Measurements from ENCODE around the gene TMEM134.
A peak's percentile ranks its signal among the peaks of the same experiment; 100 is the strongest.
"Not testable (repeated sequence)": the region's sequence is repeated elsewhere in the genome, so short reads cannot be mapped to it uniquely, and the experiment has no call there.

Gene TMEM134

DNA sequence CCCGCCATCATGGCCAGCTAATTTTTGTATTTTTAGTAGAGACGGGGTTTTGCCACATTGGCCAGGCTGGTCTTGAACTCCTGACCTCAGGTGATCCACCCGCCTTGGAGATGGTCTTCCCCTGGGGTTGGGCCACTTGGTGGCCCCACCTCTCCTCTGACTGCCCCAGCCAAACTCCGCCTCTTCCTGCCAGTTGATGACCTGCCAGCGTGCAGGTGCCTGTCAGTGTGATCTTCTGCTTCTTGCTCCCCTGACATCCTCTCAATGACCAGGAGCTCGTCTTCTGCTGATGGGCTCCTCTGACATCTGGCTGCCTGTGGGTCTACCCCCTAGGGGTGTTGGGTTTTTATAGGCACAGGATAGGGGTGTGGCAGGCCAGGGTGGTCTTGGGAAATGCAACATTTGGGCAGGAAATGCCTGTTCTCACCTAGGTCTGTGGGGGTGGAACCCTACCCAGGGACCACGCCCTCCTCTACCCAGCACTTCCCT is 16.9 kb upstream of the TMEM134 start:
- DNase-seq (ENCODE audit: low read depth in 2 of 2) = not testable (repeated sequence)

DNA sequence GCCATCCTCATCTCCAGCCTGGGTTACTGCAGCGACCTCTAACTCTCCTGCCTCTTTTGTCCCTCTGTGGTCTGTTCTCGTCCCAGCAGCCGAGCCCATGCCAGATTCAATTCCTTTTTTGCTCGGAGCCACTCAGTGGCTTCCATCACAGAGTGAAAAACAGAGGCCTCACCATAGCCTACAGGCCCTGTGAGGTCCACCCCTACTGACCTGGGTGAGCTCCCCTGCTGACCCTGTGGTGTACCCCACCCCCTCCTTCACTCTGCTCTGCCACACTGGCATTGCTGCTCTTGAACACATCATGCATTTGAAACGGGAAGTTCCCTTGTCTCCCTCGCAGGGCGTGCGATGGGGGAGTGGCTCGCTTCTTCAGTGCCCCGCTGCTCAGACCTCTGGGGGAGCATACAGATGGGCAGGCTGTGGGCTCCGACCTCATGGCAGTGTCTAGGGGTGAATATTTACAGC is 15.8 kb upstream of the TMEM134 start:
- no peak for DNase-seq (ENCODE audit: low read depth in 2 of 2)

DNA sequence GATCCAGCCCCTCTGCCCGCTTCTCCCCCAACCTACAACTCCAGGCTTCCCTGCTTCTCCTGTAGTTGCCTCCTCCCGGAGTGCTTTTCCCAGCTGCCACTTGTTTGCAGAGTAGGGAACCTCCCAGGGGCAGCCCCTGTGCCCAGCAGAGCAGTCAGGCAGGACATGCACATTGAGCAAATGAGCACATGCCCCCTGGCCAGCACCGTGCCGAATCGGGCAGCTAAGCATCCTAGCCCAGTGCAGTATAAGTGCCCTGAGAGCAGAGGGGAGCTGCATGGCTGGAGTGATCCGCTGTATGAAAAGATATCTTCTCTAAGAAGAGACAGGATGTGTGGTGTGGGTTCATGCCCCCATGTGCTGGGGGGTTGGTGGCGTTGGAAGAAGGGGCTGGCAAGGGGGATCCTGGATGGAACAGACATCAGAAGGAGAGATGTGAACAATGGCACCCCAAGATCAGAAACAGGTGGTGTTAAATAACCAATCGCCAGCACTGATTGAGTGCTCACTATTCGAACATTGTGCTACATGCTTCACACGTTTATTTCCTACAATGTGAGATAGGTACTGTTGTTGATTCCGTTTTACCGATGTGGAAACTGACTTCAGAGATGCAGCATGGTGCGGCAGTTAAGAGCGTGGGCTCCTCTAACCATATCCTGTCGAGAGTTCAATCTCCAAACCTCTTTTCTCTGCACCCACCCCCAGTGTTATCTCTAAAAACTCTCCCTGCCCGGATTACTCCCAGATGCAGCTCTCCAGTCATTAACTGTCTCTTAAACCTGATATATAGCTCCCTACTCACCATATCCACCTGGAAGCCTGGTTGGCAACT is 15.0 kb upstream of the TMEM134 start:
- no peak for DNase-seq (ENCODE audit: low read depth in 2 of 2)

DNA sequence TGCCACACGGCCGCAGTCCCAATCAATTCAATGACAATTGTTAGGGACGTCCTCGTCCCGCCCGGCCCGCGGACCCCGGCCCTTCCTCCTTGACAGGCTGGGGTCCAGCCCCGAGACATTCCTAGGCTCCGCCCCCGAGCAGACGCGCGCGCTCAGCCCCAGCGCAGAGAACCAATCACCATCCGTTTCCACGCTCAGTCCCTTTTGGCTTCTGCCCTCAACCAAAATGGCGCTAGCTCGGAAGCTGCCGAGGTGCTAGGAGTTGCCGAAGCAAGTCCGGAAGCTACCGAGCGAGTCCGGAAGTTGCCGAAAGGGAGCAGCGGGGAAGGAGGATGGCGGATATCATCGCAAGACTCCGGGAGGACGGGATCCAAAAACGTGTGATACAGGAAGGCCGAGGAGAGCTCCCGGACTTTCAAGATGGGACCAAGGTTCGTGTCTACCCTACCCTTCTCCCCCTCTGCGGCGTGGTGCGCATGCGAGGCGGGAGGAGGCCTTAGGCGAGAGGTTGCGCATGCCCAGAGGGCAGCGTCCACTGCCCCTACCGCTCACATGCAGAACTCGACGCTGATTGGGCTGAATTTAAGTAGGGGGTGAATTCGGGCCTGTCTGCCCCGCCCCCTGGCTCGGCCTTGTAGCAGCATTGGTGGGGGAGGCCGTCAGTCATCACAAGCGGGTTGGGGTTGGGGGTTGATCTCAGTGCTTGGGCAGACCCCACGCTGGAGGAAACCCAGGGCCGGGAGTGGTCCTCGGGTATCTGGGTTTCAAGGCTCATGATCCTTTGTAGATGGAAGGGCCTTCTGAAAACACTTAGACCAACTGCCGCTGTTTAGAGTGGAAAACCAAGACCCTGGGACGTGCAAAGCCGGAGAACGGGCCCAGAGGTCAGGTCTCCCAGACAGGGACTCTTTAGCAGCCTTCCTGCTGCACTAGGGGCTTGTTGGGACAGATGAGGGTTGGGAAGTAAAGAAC is 14.1 kb upstream of the TMEM134 start, which contains the start of gene AIP:
AIP (plus strand) TSS at position 200 of the 972 bp plus-strand sequence; CDS start at position 333, 133 bp downstream.
- DNase-seq (ENCODE audit: low read depth in 2 of 2) = peak; percentile 86 to 92

DNA sequence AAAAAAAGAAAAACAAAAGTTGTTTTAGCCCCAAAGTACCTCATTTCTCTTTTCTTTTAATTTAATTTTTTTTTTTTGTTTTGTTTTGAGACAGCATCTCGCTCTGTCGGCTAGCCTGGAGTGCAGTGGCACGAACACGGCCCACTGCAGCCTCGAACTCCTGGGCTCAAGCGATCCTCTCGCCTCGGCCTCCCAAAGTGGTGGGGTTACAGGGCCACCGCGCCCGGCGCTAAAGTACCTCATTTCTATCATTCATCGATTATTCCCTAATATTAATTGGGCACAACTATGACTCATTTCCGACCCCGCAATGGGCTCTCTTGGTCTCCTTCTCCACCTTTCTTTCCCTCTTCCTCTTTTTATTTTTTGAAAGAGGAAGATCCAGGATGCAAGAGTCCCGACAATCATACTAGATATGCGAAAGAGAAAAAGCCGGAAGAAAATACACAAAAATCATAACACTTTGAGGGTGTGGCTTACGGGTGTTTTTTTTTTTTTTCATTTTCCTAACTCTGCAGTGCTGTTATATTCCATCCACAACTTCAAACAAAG is 13.3 kb upstream of the TMEM134 start:
- no peak for DNase-seq (ENCODE audit: low read depth in 2 of 2)

DNA sequence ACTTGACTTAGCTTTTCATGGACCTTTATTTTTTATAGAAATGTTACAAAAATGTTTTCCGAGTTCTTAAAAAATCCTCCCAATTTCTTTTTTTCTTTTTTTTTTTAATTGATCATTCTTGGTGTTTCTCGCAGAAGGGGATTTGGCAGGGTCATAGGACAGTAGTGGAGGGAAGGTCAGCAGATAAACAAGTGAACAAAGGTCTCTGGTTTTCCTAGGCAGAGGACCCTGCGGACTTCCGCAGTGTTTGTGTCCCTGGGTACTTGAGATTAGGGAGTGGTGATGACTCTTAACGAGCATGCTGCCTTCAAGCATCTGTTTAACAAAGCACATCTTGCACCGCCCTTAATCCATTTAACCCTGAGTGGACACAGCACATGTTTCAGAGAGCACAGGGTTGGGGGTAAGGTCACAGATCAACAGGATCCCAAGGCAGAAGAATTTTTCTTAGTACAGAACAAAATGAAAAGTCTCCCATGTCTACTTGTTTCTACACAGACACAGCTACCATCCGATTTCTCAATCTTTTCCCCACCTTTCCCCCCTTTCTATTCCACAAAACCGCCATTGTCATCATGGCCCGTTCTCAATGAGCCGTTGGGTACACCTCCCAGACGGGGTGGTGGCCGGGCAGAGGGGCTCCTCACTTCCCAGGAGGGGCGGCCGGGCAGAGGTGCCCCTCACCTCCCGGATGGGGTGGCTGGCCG is 8.4 kb upstream of the TMEM134 start:
- not testable (repeated sequence) for DNase-seq (ENCODE audit: low read depth in 2 of 2)

DNA sequence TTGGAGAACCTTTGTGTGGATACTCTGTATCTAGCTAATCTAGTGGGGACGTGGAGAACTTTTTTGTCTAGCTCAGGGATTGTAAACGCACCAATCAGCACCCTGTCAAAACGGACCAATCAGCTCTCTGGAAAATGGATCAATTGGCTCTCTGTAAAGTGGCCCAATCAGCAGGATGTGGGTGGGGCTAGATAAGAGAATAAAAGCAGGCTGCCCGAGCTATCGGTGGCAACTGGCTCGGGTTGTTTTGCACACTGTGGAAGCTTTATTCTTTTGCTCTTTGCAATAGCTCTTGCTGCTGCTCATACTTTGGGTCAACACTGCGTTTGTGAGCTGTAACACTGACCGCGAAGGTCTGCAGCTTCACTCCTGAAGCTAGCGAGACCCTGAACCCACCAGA is 7.6 kb upstream of the TMEM134 start:
- DNase-seq (ENCODE audit: low read depth in 2 of 2) = not testable (repeated sequence)

DNA sequence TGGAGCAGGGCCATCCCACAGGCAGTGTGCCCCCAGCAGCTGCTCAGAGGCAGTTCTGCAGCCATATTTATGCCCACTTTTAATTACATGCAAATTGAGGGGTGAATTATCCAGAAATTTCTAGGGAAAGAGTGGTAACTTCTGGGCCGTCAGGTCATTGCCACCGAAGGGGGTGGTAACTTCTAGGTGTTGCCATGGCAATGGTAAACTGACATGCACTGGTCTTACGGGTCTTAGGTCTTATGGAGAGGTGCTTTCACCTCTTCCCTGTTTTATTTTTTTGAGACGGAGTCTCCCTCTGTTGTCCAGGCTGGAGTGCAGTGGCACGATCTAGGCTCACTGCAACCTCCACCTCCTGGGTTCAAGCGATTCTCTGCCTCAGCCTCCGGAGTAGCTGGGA is 3.8 kb upstream of the TMEM134 start:
- no peak for DNase-seq (ENCODE audit: low read depth in 2 of 2)

DNA sequence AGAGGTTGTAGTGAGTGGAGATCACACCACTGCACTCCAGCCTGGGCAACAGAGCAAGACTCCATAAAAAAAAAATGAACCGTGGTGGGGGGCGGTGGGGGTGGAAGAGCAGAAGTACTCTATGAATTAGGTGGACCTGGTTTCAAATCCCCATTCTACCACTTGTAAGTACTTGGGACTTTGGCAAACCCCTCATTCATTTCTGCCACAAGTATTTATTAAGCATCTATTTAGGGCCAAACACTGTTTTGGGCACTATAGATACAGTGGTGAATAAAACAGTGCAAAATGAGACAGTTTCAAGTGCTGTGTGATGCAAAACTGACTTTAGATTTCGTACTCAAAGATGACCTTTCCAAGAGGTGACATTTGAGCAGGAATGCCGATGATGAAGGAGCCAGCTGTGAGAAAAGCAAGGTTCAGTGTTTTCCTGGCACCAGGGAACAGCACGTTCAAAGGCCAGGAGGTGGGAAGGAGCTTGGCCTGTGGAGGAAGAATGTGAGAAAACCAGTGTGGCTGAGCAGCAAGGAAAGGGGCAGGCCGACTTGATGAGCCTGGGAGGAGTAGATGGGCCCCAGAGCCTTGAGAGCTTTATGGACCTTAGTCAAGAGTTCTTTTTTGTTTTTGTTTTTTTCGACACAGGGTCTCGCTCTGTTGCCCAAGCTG is 1.4 kb upstream of the TMEM134 start:
- DNase-seq (ENCODE audit: low read depth in 2 of 2) = no peak

DNA sequence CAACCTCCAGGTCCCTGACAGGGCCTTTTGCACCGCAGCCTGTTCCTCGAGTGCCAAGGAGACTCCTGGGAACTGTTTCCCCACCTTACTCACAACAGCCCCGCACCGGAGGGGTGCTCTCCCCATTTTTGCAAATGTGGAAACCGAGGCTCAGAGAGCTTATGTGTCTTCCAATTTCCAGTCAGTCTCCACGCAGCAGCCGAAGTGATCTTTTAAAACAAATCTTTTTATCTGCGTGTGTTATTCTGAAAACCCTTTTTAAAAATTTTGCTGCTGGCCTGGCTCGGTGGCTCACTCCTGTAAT is 409 bp upstream of the TMEM134 start:
- no peak for DNase-seq (ENCODE audit: low read depth in 2 of 2)

DNA sequence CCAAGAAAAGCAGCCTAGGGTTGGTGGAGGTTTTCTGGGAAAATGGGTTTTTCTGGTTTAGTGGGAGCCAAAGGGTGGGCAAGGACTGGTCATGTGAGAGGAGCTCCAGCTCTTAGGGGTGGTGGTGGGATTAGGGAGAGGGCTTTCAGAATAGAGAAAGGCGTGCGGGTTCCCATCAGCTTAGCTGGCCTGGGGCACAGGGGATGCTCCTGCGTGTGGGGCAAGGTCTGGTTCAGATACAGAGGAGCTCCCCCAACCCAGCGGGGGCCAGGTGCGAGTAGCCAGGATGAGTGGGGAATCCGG is 644 bp downstream of the TMEM134 start:
- DNase-seq (ENCODE audit: low read depth in 2 of 2) = no peak

DNA sequence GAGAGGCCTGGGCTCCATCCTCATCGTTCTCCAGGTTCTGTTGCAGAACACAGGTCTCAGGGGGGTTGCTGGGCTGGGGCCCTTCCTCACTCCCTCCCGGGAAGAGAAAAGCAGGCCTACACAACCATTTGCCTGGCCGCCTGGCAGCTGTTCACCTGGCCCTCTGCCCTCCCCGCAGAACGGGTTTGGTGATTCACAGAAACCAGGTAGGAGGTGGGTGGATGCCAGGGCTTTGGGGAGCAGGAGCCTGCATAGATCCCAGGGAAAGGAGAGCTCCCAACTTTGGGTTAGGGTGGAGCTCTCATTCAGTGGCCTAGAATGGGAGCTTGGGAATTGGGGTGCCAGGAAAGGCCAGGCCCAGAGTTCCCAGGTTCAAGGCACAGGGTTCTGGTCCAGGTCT is 995 bp downstream of the TMEM134 start:
- no peak for DNase-seq (ENCODE audit: low read depth in 2 of 2)

DNA sequence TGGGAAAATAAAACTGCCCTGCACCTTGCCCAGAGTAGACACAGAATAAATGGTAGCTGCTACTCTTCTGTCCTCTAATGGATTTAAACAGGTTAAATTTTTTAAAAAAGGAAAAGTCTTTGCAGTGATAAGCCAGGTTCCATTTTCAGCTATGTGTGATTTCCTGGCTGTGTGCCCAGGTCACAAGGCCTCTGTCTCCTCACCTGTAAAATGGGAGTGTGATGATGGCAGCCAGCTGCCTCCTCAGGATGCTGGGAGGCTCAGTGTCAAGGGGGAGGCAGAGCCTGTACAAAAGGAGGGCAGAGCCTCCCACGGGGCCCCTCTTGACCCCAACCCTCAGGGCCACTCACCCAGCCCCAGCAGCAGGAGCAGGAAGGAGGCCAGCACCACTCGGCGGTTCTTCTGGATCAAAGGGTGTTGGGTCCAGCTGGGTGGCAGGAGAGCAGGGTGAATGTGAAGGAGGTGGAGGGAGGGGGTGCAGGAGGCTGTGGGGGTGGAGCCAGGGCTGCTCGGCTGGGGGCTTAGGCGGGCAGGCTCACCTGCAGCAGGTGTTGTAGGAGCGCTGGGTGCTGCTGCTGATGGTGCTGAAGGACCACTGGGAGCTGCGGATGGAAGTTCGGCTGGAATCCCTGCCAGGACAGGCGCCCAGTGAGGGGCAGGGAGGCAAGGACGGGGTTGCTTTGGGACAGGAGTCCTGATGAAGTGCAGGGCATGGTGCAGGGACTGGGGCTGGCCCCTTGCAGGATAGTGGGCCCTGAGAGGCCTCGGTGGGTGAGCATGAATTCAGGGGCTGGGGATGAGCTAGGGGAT is 1.9 kb downstream of the TMEM134 start:
- no peak for DNase-seq (ENCODE audit: low read depth in 2 of 2)

DNA sequence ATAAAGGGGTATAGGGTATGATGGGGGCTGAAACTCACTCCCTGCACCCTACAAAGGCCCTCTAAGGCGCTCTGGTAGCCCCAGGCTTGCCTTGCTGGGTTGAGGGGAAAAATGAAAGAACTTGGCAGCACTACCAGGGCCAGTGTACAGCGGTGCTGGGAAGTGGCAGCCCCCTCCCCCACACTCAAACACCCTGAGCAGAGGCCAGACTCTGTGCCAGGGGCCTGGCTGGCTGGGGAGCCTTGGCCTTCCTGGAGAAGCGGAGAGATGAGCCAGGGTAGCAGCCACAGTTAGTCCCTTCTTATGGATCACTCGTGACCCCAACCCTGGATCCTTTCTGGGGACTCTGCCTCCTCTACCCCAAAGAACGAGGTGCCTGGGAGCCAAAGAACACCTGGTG is 2.7 kb downstream of the TMEM134 start:
- DNase-seq (ENCODE audit: low read depth in 2 of 2) = no peak

DNA sequence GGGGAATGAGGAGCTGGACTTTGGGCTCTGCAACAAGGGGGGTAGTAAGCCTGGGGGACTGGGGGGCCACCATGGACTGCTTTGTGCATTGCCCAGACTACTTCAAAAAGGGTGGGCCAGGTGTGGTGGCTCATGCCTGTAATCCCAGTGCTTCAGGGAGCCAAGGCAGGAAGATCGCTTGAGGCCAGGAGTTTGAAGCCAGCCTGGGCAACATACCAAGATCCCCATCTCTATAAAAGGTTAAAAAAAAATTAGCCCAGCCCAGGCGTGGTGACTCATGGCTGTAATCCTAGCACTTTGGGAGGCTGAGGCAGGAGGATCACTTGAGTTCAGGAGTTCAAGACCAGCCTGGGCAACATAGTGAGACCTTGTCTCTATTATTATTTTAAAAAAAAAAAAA is 3.5 kb downstream of the TMEM134 start:
- not testable (repeated sequence) for DNase-seq (ENCODE audit: low read depth in 2 of 2)

DNA sequence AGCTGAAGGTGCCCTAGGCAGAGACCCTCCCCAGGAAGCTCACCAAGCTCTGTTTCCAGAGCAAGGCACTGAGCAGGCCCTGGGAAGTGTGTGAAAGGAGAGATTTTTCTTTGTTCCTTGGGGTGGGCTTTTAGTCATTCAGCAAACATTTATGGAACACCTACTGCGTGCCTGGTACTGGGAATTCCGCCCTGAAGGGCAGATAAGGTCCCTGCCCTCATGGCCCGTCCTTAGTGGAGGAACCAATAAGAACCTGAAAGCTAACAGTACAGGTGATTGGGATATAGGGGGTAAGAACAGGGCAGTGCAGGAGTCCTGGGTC is 3.9 kb downstream of the TMEM134 start:
- no peak for DNase-seq (ENCODE audit: low read depth in 2 of 2)

DNA sequence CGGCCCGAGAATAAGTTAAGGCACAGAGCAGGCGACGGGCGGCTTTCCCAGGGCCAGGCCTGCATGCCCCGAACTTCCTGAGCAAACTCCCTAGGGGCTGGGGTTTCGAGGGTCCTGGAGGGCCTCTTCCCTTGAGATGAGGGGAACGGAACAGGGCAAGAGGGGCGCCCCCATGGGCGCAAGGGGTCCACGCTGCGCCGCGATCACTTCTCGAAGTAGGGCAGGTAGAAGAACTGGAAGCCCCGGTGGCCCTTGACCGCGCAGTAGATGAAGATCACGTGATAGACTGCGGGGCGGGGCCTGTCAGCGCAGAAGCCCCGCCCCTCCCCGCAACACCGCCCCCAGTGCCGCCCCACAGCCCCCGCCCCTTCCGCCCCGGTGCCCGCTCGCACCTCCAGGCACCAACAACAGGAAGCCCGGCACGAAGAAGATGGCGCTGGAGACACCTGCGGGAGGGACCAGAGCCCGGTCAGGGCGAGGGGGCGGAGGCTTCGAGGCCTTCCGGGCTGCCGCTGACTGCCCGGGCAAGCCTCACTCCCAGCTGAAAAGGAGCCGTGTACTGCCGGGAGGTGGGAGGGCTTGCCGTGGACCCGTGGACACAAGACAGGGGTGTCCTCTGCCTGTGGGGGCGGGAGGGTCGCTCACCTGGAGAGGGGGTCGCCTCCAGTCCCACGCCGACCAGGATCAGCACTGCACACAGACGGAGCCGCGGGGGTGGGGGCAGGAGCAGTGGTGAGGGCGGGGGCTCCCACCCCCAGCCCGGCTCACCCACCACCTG is 4.5 kb downstream of the TMEM134 start:
- peak; percentile 83 to 88 for DNase-seq (ENCODE audit: low read depth in 2 of 2)

DNA sequence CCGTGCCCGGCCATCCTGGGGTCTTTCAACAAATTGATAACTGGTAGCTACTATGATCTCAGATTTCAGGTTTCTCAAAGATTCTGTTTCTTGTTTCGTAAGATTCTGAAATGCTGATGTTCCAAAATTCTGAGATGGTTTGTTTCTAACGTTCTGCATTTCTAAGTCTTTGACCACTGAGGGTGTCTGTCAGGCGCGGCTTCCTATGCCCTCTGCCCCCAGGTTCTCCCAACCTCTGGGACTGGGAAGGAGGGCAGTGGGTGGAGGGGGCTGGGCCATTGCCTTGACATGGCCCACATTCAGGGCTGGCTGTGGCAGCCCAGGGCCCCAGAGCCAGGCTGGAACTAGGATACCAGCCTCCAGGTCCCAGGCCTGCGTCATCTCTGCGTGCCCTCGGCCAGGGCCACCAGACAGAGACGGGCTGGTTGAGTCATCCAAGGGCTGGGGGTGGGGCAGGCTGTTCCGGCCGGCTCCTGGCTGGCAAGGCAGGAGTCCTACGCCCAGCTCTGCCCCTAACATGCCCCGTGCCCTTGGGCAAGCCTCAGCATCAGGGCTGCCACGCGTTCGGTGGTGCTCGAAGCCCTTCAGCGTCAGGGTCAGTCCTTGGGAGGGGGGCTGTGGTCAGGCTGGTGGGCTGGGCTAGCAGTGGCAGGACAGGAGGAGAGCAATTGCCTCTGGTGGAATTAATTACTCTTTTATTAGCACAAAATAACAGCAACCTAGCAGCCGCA is 5.2 kb downstream of the TMEM134 start:
- DNase-seq (ENCODE audit: low read depth in 2 of 2) = no peak

DNA sequence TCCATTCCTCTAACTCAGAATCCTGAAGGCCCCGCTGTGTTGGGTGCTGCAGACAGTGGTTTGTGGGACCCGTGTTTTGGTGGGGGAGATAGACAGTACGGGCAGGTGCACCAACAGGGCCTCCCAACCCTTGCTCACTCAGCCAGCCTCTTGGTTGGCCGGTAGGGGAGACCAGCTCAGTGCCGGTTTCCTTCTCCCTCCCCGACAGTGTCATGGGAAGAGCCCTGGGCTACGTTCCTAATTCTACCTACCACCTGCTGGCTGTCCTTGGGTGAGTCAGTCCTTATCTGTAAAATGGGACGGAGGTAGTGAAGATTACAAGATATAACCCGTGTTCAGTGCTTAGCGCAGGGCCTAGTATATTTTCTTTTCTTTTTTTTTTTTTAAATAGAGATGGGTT is 5.9 kb downstream of the TMEM134 start:
- no peak for DNase-seq (ENCODE audit: low read depth in 2 of 2)
